HCT116 (cell line): Measurements from ENCODE around the gene FRAS1.

ENCODE experiments used
- EZH2 ChIP-seq: fragments of 200-600 bp; sonication (generic); IDR thresholded peaks from 2 replicates; pipeline ENCODE4 v1.6.1; 2017; ENCODE audit warnings: antibody characterized with exemption, mixed run types
- EZH2phosphoT487 ChIP-seq: fragments of 200-600 bp; IDR thresholded peaks from 2 replicates; pipeline ENCODE4 v1.6.1; 2018; ENCODE audit warnings: antibody characterized with exemption, borderline replicate concordance
- POLR2A ChIP-seq: IDR thresholded peaks from 2 replicates; pipeline ENCODE4 v1.7.0; 2011; ENCODE audit warnings: borderline replicate concordance; ENCODE audit not compliant: insufficient read depth, insufficient read length; ENCODE audit errors: extremely low read depth
- POLR2AphosphoS5 ChIP-seq: IDR thresholded peaks from 2 replicates; pipeline ENCODE4 v1.6.1; 2011; ENCODE audit warnings: mild to moderate bottlenecking, low read depth, low read length, moderate library complexity
- TCF7L2 ChIP-seq: IDR thresholded peaks from 2 replicates; pipeline ENCODE4 v1.7.0; 2011; ENCODE audit warnings: borderline replicate concordance, inconsistent platforms; ENCODE audit not compliant: insufficient read depth, insufficient read length; ENCODE audit errors: extremely low read depth
- YY1 ChIP-seq: IDR thresholded peaks from 2 replicates; pipeline ENCODE4 v1.6.1; 2011; ENCODE audit warnings: low read length, low read depth, moderate library complexity, mild to moderate bottlenecking; ENCODE audit not compliant: insufficient replicate concordance; ENCODE audit errors: extremely low read depth
- TF ChIP-seq, protein P1 (sequence below), 3 experiments: fragments of 200-600 bp in 1 of 3; sonication (generic) in 1 of 3; IDR thresholded peaks in 2 of 3; conservative IDR thresholded peaks in 1 of 3; 2 replicates each; pipeline ENCODE4 v1.5.1; 2012 to 2017; ENCODE audit warnings: low read depth in 2 of 3, low read length in 2 of 3, antibody characterized with exemption in 1 of 3, borderline replicate concordance in 1 of 3, control low read depth in 1 of 3, mild to moderate bottlenecking in 1 of 3, mixed read lengths in 1 of 3, mixed run types in 1 of 3, moderate library complexity in 1 of 3; ENCODE audit not compliant: insufficient read depth in 1 of 3
- TF ChIP-seq, protein P2 (sequence below): IDR thresholded peaks from 2 replicates; pipeline ENCODE4 v1.6.1; 2012

DNA sequence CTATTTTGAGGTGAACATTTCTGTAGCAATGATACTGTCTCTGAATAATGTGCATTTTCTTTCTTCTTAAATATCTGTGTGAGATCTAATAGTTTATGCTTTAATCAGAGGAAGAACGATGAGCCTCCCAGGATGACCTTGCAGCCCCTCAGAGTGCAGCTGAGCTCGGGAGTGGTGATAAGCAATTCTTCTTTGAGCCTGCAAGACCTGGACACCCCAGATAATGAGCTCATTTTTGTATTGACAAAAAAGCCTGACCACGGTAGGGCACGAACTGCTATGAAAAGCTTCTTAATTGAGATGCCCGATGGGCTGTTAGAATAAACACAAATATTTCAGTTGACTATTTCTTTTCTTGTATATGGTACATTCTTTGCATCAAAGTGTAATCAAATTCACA, 389.5 kb downstream of the FRAS1 start:
- no peak for TF ChIP-seq EZH2phosphoT487
- TF ChIP-seq, protein P1, sequence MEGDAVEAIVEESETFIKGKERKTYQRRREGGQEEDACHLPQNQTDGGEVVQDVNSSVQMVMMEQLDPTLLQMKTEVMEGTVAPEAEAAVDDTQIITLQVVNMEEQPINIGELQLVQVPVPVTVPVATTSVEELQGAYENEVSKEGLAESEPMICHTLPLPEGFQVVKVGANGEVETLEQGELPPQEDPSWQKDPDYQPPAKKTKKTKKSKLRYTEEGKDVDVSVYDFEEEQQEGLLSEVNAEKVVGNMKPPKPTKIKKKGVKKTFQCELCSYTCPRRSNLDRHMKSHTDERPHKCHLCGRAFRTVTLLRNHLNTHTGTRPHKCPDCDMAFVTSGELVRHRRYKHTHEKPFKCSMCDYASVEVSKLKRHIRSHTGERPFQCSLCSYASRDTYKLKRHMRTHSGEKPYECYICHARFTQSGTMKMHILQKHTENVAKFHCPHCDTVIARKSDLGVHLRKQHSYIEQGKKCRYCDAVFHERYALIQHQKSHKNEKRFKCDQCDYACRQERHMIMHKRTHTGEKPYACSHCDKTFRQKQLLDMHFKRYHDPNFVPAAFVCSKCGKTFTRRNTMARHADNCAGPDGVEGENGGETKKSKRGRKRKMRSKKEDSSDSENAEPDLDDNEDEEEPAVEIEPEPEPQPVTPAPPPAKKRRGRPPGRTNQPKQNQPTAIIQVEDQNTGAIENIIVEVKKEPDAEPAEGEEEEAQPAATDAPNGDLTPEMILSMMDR (IDR thresholded peaks at IDR 0.05 in 2 of 3, conservative IDR thresholded peaks at IDR 0.05 in 1 of 3; ENCODE audit: borderline replicate concordance in 1 of 3, insufficient read depth in 1 of 3, low read depth in 2 of 3, low read length in 2 of 3), result no peak
- no peak for TF ChIP-seq YY1
- no peak for TF ChIP-seq POLR2AphosphoS5
- no peak for TF ChIP-seq TCF7L2
- no peak for TF ChIP-seq EZH2
- TF ChIP-seq, protein P2, sequence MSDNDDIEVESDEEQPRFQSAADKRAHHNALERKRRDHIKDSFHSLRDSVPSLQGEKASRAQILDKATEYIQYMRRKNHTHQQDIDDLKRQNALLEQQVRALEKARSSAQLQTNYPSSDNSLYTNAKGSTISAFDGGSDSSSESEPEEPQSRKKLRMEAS, result no peak
- TF ChIP-seq POLR2A, result no peak
